Hematopoietic multipotent progenitor cell treated with erythropoietin and hydrocortisone succinate and interleukin-3 and kit ligand, for 6 days (in vitro differentiated cells): ENCODE data around the gene ZNF569.
"Not testable (repeated sequence)": the region's sequence is repeated elsewhere in the genome, so short reads cannot be mapped to it uniquely, and the experiment has no call there.

Experiments used
- DNase-seq: peaks from one replicate; pipeline ENCODE4 v3.0.0-alpha.2; 2015

The ZNF569 gene

DNA sequence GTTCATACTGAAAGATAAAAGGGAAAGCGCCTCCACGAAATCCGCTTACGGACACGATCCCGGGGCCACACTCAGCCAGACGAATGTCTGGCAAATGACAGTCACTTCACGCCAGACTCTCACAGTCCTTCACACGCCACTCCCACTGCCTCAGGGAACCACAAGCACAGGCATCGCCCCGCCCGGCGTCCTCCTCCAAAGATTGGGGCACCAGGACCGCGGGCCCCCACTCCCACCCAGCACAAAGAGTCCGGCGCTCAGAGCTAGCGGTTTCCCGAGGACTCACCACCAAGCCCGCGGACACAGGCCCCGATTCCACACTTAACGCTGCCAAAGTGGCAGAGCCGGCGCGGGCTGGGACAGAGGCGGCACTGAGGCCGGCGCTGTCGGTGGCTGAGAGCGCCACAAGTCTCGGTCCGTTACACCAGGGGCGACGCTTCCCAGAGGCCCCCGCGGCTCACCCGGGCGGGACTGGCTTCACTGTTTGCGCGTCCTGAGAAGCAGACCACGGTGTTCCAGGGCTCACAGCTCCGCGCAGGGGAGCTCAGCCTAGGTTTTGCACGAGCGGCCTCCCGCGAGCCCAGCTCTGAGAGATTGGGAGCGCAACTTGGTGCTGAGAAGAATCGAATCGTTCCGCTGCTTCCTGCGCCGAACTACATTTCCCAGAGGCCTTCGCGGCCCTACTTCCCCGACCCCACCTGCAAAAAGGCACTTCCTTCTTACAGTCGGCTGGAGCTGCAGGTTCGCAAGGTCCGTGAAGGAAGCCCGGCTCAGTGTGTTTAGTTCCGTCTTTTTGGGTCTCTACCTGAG is at the start of gene ZNF569:
Gene ZNF569 (minus strand): TSS at position 647 of the 810 bp plus-strand sequence. CDS start 22,523 bp downstream, outside the sequence.
- DNase-seq: peak; percentile 96

DNA sequence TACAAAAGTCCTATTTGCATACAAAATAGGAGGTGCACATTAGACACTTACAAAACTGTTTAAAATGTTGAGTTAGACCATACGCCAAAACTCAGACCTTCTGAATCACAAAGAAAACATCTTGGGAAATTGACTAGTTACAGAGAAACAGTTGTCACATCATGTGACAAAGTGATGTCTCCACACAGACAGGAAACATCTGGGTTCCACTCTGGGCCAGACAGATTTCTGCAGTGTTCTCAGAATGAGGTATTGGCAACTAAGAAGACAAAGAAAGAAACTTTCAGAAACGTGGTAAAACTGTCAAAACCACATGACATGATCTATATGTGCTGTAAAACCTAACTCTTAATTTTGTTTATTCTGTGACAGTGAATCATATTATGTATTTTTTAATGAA is 46.2 kb upstream of the ZNF569 start:
- DNase-seq: peak; percentile 17

DNA sequence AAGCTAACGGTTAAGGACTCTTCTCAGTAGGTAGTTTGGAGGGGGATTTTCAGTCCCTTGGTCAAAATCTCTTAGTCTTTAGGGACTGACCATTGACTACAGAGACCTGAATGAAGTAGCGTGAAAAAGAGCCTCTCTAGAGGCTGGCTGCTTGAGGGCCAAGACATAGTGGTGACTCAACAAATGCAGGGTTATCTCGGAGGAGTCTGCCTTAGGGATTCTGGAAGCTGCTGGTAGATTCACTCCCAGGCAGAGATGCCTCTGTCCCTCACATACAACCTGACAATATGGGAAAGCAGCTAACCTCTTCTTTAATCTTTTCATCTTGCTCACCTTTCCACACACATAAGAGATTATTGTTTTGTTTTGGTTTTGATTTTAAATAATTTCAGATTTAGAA is 44.6 kb upstream of the ZNF569 start:
- no peak for DNase-seq

DNA sequence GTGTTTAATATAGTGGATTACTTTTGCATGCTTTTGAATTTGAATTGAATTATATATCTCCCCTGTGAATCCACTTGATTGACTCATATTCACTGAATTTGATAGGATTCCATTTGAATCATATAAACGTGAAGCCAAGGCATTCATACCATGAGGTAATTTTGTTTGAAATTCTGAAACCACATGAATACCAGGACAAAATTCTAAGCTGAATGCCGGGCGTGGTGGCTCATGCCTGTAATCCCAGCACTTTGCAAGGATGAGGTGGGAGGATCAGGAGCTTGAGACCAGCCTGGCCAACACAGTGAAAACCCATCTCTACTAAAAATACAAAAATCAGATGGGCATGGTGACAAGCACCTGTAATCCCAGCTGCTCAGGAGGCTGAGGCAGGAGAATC is 43.9 kb upstream of the ZNF569 start:
- DNase-seq: no peak

DNA sequence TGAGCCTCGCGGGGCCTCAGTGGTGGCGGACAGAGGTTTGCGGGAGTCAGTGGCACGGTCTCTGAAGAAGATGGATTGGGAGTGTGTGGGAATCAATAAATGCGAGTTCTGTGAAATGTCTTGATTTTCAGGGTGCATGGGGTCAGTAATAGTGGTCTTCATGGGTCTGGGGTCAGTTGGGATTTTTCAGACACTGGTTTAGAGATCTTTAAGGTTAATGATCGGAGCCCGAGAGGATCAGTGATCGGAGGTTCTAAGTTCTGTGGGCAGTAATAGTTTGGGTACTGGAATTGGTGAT is 39.9 kb upstream of the ZNF569 start:
- no peak for DNase-seq

DNA sequence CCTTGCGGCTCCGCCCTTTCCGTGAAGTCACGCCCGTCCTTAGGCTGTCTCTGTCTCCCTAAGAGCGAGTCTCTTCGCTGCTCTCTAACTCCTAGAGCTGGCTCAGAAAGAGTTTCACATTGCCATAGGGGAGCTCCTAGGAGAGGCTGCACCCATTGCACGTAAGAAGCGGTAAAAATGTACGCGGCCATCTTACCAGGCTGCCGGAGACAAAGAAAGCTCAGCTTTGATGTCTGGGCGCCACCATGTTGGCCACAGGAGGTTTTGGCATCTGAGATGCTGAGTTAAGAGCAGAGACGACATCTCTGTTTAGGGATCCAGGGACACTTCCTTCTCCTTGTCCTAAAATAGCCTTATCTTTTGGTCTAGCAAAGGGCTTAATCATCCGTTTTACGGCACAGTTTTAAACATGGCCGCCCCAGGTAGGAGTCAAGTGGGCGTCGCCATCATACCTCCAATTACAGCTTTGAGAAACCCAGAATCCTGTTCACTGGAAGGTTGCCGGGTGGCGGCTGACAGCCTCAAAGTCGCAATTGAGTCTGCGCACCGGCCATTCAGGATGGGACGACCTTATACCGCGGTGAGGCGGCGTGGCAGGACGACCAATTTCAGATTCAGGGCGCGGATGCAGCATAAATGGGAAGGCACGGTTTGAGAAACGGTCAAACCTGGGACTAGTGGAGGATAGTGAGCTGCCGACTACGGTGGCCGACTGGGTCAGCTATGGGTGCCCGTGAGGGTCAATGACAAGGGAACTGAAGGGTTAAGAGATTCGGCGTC is 39.3 kb upstream of the ZNF569 start, which contains the start of gene ZNF793:
Gene ZNF793 (plus strand): TSS at position 553 of the 780 bp plus-strand sequence. CDS start 16,501 bp downstream, outside the sequence.
- DNase-seq: peak; percentile 48

DNA sequence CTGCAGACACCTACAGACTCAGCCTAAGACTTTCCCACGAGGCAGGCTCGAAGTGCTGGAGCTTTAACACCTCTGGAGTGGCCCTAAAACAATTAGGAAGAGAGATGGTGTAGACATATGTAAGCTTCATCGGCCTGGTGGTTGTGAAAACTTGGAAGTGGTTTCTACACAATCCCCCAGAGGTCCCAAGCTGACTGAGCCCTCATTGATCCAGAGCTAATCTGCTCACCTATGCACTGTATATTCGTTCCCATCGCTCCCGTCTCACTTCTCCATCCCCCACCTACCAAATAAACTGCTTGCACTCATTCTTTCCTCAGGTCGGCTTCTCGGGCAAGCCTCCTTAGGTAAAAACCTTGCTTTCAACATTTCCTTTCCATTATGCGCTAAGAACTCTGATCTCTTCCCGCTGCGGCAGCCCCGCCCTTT is 38.7 kb upstream of the ZNF569 start:
- no peak for DNase-seq

DNA sequence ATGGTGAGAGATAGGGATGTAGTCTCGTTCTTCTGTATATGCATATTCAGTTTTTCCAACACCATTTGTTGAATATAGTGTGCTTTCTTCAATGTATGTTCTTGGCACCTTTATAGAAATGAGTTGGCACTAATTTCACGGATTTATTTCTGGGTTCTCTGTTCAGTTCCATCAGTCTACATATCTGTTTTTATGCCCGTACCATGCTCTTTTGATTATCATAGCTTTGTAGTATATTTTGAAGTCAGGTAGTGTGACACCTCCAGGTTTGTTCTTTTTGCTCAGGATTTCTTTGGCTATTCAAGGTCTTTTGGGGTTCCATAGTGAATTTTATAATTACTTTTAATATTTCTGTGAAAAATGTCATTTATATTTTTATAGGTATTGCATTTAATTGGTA is 25.0 kb upstream of the ZNF569 start:
- DNase-seq: no peak

DNA sequence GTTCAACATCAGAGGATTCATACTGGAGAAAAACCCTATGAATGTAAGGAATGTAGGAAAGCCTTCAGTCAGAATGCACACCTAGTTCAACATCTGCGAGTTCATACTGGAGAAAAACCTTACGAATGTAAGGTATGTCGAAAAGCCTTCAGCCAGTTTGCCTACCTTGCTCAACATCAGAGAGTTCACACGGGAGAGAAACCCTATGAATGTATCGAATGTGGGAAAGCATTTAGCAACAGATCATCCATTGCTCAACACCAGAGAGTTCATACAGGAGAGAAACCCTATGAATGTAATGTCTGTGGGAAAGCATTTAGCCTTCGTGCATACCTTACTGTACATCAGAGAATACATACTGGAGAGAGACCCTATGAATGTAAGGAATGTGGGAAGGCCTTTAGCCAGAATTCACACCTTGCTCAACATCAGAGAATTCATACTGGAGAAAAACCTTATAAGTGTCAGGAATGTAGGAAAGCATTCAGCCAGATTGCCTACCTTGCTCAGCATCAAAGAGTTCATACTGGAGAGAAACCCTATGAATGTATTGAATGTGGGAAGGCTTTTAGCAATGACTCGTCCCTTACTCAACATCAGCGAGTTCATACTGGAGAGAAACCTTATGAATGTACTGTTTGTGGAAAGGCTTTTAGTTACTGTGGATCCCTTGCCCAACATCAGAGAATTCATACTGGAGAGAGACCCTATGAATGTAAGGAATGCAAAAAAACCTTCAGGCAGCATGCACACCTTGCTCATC is 17.3 kb upstream of the ZNF569 start:
- no peak for DNase-seq

DNA sequence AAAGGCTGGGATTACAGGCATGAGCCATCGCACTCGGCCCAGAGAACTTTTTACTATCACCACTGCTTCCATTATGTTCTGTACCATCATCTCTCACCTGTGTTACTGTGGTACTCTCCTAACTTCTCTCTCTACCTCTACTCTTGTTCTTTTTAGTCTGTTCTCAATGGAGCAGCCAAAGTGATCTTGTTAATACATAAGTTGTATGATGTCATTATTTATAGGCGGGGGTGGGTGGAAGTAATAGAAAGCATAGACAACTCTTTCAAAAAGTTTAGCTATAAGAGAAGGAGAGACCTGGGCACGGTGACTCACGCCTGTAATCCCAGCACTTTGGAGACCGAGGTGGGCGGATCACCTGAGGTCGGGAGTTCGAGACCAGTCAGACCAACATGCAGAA is 4.9 kb upstream of the ZNF569 start:
- DNase-seq: no peak

DNA sequence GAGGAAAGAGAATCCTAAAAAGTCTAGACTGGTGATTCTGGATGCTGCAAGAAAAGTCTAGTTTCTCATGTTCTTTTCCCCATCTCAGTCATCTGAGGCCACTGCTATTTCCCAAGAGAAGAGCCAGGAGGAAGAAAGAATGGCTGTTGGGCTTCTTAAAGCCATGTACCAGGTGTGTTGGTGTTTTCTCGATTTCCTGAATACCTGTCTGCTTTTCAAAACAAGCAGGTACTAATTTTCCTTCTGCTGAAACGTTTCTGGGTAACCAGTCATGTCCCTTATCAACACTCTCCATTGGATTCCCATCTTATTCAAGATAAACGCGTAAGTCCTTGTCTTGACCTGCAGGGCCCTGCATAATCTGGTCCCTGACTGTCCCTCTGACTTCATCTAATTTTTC is 3.0 kb upstream of the ZNF569 start:
- peak; percentile 9 for DNase-seq

DNA sequence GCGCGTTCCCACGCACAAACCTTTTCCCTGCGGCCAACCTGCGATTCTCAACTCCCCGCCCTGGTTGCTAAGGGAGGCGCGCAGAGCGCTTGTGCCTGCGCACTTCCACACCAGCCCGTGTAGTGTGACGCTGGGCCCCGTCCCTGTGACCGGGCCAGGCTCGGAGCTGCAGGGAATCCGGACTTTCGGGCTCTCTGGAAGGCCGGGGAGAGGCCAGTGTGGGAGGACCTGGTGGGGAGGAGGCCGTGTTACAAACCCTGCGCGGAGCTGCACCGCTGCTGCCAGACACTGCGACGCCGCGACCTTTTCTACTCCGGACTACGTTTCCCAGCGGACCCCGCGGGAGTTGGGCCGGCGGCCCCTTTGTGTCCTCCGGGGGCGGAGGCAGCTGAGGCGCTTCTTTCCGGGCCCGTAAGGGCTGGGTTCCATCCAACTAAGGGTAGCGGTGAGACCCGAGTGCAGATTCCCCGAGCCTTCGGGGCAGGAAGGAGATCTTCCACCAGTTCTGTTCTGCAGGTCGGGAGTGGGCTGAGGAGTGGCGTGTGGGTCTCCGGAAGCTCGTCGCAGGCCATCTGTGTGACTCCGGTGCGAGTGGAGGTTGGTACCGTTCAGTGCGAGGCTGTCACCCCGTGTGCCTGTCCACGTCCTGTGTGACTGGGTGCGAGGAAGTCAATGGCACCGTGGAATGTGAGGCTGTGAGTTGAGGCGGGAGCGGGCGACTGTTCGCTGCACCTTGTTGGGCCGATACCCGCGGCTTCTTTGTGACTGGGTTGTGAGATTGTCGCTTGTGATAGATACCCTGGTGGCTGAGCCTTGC is 1.9 kb upstream of the ZNF569 start, which contains the start of gene ZNF570:
Gene ZNF570 (plus strand): TSS at position 396 of the 817 bp plus-strand sequence. CDS start 999 bp downstream, outside the sequence.
- peak; percentile 94 for DNase-seq

DNA sequence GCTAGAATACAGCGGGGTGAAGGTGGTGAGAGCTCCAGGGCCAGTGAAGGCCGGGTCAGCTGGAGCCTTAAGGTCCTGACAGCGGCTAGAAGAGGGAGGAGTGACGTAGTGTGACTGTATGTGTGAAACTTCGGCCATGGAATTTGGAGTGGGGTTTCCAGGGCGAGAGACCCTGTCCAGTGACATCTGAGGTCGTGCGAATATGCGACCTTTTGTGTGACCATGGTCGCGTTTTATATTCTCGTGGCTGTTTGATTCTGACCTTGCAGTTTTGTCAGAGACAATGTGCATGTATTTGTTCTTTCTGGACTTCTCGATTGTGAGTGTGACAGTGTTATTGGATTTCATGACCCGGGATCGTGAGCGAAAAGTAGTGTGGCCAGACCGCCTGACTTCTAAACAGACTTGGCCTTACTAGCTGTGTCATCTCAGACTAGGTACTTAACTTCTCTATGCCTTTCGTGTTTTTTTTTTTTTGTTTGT is 405 bp upstream of the ZNF569 start:
- no peak for DNase-seq

DNA sequence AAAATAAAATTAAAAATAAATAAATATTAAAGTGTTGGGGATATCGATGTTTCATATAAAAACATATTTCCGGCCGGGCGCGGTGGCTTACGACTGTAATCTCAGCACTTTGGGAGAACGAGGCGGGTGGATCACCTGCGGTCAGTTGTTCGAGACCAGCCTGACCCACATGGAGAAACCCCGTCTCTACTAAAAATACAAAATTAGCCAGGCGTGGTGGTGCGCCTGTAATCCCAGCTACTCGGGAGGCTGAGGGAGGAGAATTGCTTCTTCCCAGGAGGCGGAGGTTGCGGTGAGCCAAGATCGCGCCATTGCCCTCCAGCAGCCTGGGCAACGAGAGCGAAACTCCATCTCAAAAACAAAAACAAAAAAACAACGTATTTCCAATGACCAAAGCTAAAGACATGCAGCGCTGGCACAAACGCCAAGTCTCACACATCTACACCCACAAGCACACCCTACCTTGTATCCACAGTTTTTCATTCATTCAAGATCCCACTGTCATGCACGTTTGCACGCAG is 907 bp downstream of the ZNF569 start:
- no peak for DNase-seq

DNA sequence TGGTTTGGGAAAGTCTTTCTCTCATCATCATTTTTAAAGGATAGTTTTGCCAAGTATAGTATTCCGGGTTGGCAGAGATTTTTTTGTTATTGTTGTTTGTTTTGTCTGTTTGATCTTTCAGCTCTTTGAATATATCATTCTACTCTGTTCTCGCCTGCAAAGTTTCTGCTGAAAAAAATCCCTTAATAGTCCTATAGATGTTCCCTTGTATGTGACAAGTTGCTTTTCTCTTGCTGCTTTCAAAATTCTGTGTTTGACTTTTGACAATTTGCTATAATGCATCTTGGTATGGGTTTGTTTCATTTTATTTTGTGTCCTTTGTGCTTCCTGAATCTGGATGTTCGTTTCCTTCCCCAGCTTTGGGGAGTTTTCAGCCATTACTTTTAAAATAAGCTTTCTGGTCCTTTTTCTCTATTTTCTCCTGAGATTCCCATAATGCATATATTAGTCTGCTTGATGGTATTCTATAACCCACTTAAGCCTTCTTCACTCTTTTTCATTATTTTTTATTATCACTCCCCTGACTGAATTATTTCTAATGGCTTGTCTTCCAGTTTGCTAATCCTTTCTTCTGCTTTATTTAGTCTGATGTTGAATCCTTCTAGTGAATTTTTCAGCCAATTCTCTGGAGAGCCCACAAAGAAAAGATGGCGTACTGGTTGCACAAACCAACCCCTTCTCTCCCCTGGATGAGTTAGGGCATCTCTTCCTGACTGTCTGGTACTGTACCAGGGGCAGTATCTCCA is 14.6 kb downstream of the ZNF569 start:
- DNase-seq: no peak

DNA sequence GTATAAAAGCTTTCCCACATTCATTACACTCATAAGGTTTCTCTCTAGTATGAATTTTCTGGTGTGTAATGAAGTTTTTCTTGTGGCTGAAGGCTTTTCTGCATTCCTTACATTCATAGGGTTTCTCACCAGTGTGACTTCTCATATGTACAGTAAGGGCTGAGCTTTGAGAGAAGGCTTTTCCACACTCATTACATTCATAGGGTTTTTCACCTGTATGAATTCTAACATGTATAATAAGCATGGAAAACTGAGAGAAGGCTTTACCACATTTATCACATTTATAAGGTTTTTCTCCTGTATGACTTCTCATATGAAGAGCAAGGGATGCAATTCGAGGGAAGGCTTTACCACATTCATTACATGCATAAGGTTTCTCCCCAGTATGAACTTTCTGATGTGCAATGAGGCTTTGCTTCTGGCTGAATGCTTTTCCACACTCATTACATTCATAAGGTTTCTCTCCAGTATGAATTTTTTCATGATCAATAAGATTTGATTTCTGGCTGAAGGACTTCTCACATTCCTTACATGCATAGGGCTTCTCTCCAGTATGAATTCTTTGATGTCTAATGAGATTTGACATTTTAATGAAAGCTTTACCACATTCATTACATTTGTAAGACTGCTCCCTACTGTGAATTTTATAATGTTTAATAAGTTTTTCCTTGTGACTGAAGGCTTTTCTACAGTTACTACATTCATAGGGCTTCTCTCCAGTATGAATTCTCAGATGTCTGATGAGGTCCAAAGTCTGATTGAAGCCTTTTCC is 53.7 kb downstream of the ZNF569 start:
- peak; percentile 8 for DNase-seq

DNA sequence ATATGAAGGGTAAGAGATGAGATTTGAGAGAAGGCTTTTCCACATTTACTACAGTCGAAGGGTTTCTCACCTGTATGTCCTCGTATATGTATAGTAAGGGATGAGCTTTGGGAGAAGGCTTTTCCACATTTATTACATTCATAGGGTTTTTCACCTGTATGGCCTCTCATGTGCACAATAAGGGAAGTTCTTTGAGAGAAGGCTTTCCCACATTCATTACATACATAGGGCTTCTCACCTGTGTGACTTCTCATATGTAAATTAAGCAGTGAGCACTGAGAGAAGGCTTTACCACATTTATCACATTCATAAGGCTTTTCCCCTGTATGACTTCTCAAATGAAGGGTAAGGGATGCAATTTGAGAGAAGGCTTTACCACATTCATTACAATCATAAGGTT is 54.5 kb downstream of the ZNF569 start:
- no peak for DNase-seq

DNA sequence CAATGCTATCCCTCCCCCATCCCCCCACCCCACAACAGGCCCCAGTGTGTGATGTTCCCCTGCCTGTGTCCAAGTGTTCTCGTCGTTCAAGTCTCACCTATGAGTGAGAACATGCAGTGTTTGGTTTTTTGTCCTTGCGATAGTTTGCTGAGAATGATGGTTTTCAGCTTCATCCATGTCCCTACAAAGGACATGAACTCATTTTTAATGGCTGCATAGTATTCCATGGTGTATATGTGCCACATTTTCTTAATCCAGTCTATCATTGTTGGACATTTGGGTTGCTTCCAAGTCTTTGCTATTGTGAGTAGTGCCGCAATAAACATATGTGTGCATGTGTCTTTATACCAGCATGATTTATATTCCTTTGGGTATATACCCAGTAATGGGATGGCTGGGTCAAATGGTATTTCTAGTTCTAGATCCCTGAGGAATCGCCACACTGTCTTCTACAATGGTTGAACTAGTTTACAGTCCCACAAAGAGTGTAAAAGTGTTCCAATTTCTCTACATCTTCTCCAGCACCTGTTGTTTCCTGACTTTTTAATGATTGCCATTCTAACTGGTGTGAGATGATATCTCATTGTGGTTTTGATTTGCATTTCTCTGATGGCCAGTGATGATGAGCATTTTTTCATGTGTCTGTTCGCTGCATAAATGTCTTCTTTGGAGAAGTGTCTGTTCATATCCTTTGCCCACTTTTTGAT is 61.0 kb downstream of the ZNF569 start:
- not testable (repeated sequence) for DNase-seq

DNA sequence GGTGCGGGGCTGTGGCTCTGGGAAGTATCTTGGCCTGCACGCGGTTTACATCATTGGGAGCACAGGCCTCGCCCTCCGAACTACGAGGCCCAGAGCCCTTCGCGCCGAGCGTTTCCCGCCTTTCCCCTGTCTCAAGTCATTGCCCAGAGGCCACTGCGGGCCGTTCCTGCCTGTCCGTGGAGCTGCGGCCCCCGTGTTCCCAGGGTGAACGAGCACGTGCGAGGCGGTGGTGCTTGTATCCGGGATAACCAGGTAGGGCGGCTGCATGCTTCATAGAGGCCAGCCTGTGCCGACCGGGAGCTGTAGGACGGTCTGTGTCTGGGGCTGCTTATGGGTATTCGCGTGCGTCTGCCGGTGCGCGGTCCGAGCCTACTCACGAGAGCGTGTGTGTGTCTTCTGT is 63.8 kb downstream of the ZNF569 start:
- DNase-seq: no peak

DNA sequence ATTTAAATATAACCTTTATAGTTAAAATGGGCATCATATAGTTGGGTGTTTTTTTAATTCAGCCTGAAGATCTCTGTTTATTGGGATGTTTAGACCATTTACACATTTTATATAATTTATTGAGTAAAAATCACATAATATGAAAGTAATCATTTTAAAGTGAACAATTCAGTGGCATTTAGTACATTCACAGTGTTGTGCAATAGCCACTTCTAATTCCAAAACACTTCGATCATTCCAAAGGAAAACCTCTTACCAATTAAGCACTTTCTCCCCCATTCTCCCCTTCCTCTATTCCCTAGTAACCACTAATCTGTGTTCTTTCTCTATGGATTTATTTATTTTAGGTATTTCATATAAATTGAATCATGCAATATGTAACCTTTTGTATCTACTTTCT is 66.2 kb downstream of the ZNF569 start:
- DNase-seq: no peak
